Transverse colon (tissue), 4 donors: ENCODE results near the gene AVPR2.

ENCODE experiments used
- EP300 ChIP-seq: sonication (generic); formaldehyde crosslinking; IDR thresholded peaks from one replicate; pipeline ENCODE4 v1.6.1; 2017; ENCODE audit warnings: antibody characterized with exemption, low read depth
- POLR2A ChIP-seq: fragments of 450-650 bp; IDR thresholded peaks from one replicate; pipeline ENCODE4 v1.6.1; 2016; ENCODE audit warnings: antibody characterized with exemption, mild to moderate bottlenecking, moderate library complexity
- POLR2AphosphoS5 ChIP-seq, 3 donors: sonication (generic); formaldehyde crosslinking; IDR thresholded peaks; one replicate each; pipeline ENCODE4 v1.6.1; 2016; ENCODE audit warnings: antibody characterized with exemption in 3 of 3
- TF ChIP-seq, protein P1 (sequence below), 5 experiments: fragments of 200-600 bp in 3 of 5; fragments of 450-650 bp in 2 of 5; sonication (generic) in 3 of 5; IDR thresholded peaks; 1 replicate in 2 of 5; 2 replicates in 3 of 5; pipeline ENCODE4 v1.5.1; 2016 to 2017; ENCODE audit warnings: antibody characterized with exemption in 5 of 5, inconsistent platforms in 3 of 5, mild to moderate bottlenecking in 2 of 5, moderate library complexity in 1 of 5

GRCh38 chrX:153941336-153942252 is 37.1 kb downstream of the AVPR2 start:
- TF ChIP-seq, protein P1, sequence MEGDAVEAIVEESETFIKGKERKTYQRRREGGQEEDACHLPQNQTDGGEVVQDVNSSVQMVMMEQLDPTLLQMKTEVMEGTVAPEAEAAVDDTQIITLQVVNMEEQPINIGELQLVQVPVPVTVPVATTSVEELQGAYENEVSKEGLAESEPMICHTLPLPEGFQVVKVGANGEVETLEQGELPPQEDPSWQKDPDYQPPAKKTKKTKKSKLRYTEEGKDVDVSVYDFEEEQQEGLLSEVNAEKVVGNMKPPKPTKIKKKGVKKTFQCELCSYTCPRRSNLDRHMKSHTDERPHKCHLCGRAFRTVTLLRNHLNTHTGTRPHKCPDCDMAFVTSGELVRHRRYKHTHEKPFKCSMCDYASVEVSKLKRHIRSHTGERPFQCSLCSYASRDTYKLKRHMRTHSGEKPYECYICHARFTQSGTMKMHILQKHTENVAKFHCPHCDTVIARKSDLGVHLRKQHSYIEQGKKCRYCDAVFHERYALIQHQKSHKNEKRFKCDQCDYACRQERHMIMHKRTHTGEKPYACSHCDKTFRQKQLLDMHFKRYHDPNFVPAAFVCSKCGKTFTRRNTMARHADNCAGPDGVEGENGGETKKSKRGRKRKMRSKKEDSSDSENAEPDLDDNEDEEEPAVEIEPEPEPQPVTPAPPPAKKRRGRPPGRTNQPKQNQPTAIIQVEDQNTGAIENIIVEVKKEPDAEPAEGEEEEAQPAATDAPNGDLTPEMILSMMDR (IDR thresholded peaks at IDR 0.05) = no peak
- no peak for TF ChIP-seq POLR2A
- TF ChIP-seq POLR2AphosphoS5 (IDR thresholded peaks at IDR 0.05) = no peak
- TF ChIP-seq EP300 = no peak
